Kidney (tissue), 14 donors: Measurements from ENCODE around the gene ADARB1. TPM values are rescaled to one million over a fixed set of nuclear protein-coding genes. Genes with fewer than 3 reads are reported as not detected.

Experiments used
- DNase-seq, 5 donors: peaks; one replicate each; pipeline ENCODE4 v3.0.0-alpha.2; 2013 to 2020
- FAIRE-seq: peaks from 2 replicates; lab custom pipeline; 2012; peaks lifted over from hg19 to GRCh38; lab: Jason Lieb, UNC
- H3K27ac ChIP-seq, 2 donors: one replicate each; pipeline ENCODE4 v1.7.0; 2013; ENCODE audit warnings: low read depth in 2 of 2, low read length in 2 of 2, inconsistent platforms in 1 of 2
- H3K27me3 ChIP-seq: one replicate; pipeline ENCODE4 v1.7.1; 2013; ENCODE audit warnings: low read length, inconsistent platforms; ENCODE audit not compliant: control insufficient read depth, insufficient read depth
- H3K36me3 ChIP-seq, 3 donors: one replicate each; pipeline versions ENCODE4 v1.7.0 to v1.7.1; 2013; ENCODE audit warnings: low read length in 3 of 3, control low read depth in 1 of 3, inconsistent platforms in 1 of 3; ENCODE audit not compliant: insufficient read depth in 3 of 3, control insufficient read depth in 2 of 3
- H3K4me1 ChIP-seq, 3 donors: one replicate each; pipeline versions ENCODE4 v1.7.0 to v1.7.1; 2013; ENCODE audit warnings: low read length in 3 of 3, inconsistent platforms in 1 of 3, low read depth in 1 of 3; ENCODE audit not compliant: control insufficient read depth in 2 of 3, insufficient read depth in 2 of 3
- H3K4me3 ChIP-seq, 3 donors: one replicate each; pipeline versions ENCODE4 v1.7.0 to v1.8.1; 2013; ENCODE audit warnings: low read length in 3 of 3, control low read depth in 1 of 3, inconsistent platforms in 1 of 3
- H3K9ac ChIP-seq, 3 donors: one replicate each; pipeline versions ENCODE4 v1.7.0 to v1.7.1; 2013; ENCODE audit warnings: low read length in 3 of 3, control low read depth in 1 of 3, inconsistent platforms in 1 of 3
- H3K9me3 ChIP-seq, 3 donors: one replicate each; pipeline versions ENCODE4 v1.7.0 to v1.7.1; 2013; ENCODE audit warnings: low read length in 3 of 3, control low read depth in 1 of 3, inconsistent platforms in 1 of 3; ENCODE audit not compliant: control insufficient read depth in 2 of 3, insufficient read depth in 1 of 3
- CTCF ChIP-seq: IDR thresholded peaks from 3 replicates; pipeline ENCODE4 v1.5.1; 2012; ENCODE audit warnings: mild to moderate bottlenecking, moderate library complexity, borderline replicate concordance; ENCODE audit not compliant: insufficient read depth; ENCODE audit errors: extremely low read depth
- intact Hi-C: fragments of 100-400 bp; cut with DNase I; formaldehyde crosslinking; loops from one replicate; pipeline ENCODE4 v1.11.1; 2022
- polyA plus RNA-seq: library from polyadenylated mRNA; stranded (reverse); fragments of 350-450 nt; fragmentation: Illumina TruSeq; extraction: RNeasy Lipid Tissue Mini Kit (QIAGEN cat#74804); gene quantifications from one replicate; pipeline ENCODE4 v1.2.3, GENCODE V29; 2014; ENCODE audit warnings: low read depth, low replicate concordance; ENCODE audit not compliant: insufficient read depth
- total RNA-seq: library from RNA; stranded (reverse); fragmentation: NEBNext Ultra II Directional; extraction: Animal tissue kit (Norgen Biotek cat#: 25700); gene quantifications from one replicate; pipeline ENCODE4 v1.2.1, GENCODE V29; 2021
- donor health status: control.
- donor health status: control.
- donor health status: control.
- donor health status: control.
- donor health status: control.
- donor health status: DM: yes; HTN: yes; CAD: no.
- donor health status: Normal renal cell carcinoma (clear cell type).

ADARB1 gene
- total and polyA plus RNA-seq, 2 donors from 2014 or later = 6.7 to 34.9 TPM

- Histone ChIP-seq H3K4me1 (no peaks in the 10 kb centered on the region), H3K9ac (no peak overlapping the region), H3K27ac (no peak overlapping the region), H3K9me3 (peaks cover 0 to 3% (median 0%) of the 10 kb centered on the region in 3 donors), H3K4me3 (no peak overlapping the region), H3K36me3 (no peaks in the 10 kb centered on the region), H3K27me3 (no peaks in the 10 kb centered on the region)
- intact Hi-C loops = no loop called here
- no peak for DNase-seq
- no peak for TF ChIP-seq CTCF
- no peak for FAIRE-seq
These were observed 146.5 kb downstream of the ADARB1 start for GRCh38 chr21:45220714-45221490.

- intact Hi-C loops = no loop called here
- no peaks in the 10 kb centered on the region for H3K27me3 ChIP-seq
- no peaks in the 10 kb centered on the region for H3K4me1 ChIP-seq
- TF ChIP-seq CTCF = no peak
- peaks cover 0 to 3% (median 0%) of the 10 kb centered on the region in 3 donors for H3K9me3 ChIP-seq
- H3K36me3 ChIP-seq = no peaks in the 10 kb centered on the region
- no peak overlapping the region for H3K4me3 ChIP-seq
- FAIRE-seq (no peak), DNase-seq (no peak)
- no peak overlapping the region for H3K27ac ChIP-seq
- H3K9ac ChIP-seq = no peak overlapping the region
These were observed 147.6 kb downstream of the ADARB1 start for GRCh38 chr21:45222001-45222400.

GRCh38 chr21:45223236-45224185, 149.1 kb downstream of the ADARB1 start:
- FAIRE-seq (no peak), DNase-seq (no peak)
- Histone ChIP-seq H3K4me1 (no peaks in the 10 kb centered on the region), H3K9me3 (no peaks in the 10 kb centered on the region), H3K9ac (no peak overlapping the region), H3K4me3 (no peak overlapping the region), H3K27ac (no peak overlapping the region), H3K36me3 (no peaks in the 10 kb centered on the region), H3K27me3 (no peaks in the 10 kb centered on the region)
- TF ChIP-seq CTCF = no peak
- intact Hi-C loops = no loop called here
